Measurements from ENCODE around the gene ATP6V0C.
"Not testable (repeated sequence)": the region's sequence is repeated elsewhere in the genome, so short reads cannot be mapped to it uniquely, and the experiment has no call there.

ATP6V0C gene

GRCh38 chr16:2534335-2534734 lies 20.6 kb downstream of the ATP6V0C start:
- not testable (repeated sequence) for H3K4me3 ChIP-seq (ENCODE audit: low read length); H3K36me3 ChIP-seq (ENCODE audit: insufficient read depth, low read depth, low read length); H3K27ac ChIP-seq (ENCODE audit: low read length); H3K27me3 ChIP-seq (ENCODE audit: insufficient read depth, low read length); H3K4me1 ChIP-seq (ENCODE audit: insufficient read depth, low read length); H3K9ac ChIP-seq (ENCODE audit: low read depth, low read length); H3K9me3 ChIP-seq (ENCODE audit: insufficient read depth, low read depth, low read length)

GRCh38 chr16:2535625-2536013 lies 21.9 kb downstream of the ATP6V0C start:
- Histone ChIP-seq H3K4me1 (ENCODE audit: insufficient read depth, low read length) (peaks cover 6% of the 10 kb centered on the region; the same call in 1 of the 2 replicates), H3K9ac (ENCODE audit: low read depth, low read length) (no peak overlapping the region), H3K27ac (ENCODE audit: low read length) (no peak overlapping the region)

DNA sequence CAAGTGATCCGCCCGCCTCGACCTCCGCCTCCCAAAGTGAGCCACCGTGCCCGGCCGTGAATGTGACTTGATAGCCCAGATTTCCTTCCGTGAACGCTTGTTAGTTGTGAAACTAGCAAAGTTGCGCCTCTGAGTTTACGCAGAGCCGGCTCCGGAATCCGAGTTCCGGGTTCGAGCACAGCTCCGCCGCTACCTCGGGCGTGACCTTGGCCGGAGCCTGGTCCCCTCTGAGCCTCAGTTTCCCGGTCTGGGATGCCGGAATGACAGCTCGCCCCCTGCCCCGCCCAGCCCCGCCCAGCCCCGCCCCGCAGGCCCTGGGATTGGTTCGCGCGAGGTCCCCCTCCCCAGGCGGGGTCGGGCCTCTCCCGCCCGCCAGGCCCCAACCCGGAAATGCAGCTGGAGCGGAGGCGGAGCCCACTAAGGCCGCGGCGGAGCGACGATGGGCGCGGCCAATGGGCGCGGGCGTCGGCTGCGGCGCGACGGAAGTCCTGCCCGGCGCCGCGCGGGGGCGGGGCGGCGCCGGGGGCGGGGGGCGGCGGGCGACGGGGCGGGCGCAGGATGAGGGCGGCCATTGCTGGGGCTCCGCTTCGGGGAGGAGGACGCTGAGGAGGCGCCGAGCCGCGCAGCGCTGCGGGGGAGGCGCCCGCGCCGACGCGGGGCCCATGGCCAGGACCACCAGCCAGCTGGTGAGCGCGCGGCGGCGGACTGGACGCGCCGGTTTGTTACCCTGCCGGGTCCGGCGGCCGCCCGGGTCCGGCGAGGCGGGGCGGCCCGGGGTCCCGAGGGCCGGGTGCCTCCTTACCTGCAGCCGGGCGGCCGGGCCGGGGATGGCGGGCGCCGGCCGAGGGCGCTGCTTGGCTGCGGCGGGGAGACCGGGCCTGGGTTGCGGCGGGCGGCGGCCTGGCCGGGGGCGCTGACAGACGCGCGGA lies 24.0 kb downstream of the ATP6V0C start, which contains the start of gene PDPK1:
Gene PDPK1, plus strand, starts transcription at position 571 of the 929 bp plus-strand sequence. Its CDS starts 92 bp downstream, at position 663.
- no peaks in the 10 kb centered on the region for H3K36me3 ChIP-seq (ENCODE audit: insufficient read depth, low read depth, low read length)
- H3K4me3 ChIP-seq (ENCODE audit: low read length): peak within 1 kb of the TSS; percentile 74
- H3K9ac ChIP-seq (ENCODE audit: low read depth, low read length): peak within 1 kb of the TSS; percentile 32; the same call in 1 of the 2 replicates
- H3K27ac ChIP-seq (ENCODE audit: low read length): no peak within 1 kb of the TSS
- no peaks in the 10 kb centered on the region; the same call in 1 of the 2 replicates for H3K27me3 ChIP-seq (ENCODE audit: insufficient read depth, low read length)
- no peaks in the 10 kb centered on the region for H3K9me3 ChIP-seq (ENCODE audit: insufficient read depth, low read depth, low read length)
- no peaks in the 10 kb centered on the region for H3K4me1 ChIP-seq (ENCODE audit: insufficient read depth, low read length)

More at GRCh38 chr16:2535625-2536013, 21.9 kb downstream of the ATP6V0C start:
- Histone ChIP-seq H3K27me3 (ENCODE audit: insufficient read depth, low read length) (no peaks in the 10 kb centered on the region; the same call in 1 of the 2 replicates), H3K9me3 (ENCODE audit: insufficient read depth, low read depth, low read length) (no peaks in the 10 kb centered on the region), H3K4me3 (ENCODE audit: low read length) (no peak overlapping the region), H3K36me3 (ENCODE audit: insufficient read depth, low read depth, low read length) (no peaks in the 10 kb centered on the region)

GRCh38 chr16:2539192-2539844 lies 25.6 kb downstream of the ATP6V0C start:
- not testable (repeated sequence) for H3K27ac ChIP-seq (ENCODE audit: low read length); H3K36me3 ChIP-seq (ENCODE audit: insufficient read depth, low read depth, low read length); H3K9ac ChIP-seq (ENCODE audit: low read depth, low read length); H3K9me3 ChIP-seq (ENCODE audit: insufficient read depth, low read depth, low read length); H3K27me3 ChIP-seq (ENCODE audit: insufficient read depth, low read length); H3K4me1 ChIP-seq (ENCODE audit: insufficient read depth, low read length)
- H3K4me3 ChIP-seq (ENCODE audit: low read length): 0 out of 2 replicates have a peak overlapping the region, but pooled peaks have one; percentile 72

- H3K4me3 ChIP-seq (ENCODE audit: low read length); H3K36me3 ChIP-seq (ENCODE audit: insufficient read depth, low read depth, low read length); H3K9me3 ChIP-seq (ENCODE audit: insufficient read depth, low read depth, low read length); H3K9ac ChIP-seq (ENCODE audit: low read depth, low read length); H3K4me1 ChIP-seq (ENCODE audit: insufficient read depth, low read length); H3K27ac ChIP-seq (ENCODE audit: low read length); H3K27me3 ChIP-seq (ENCODE audit: insufficient read depth, low read length): not testable (repeated sequence)
Observed at GRCh38 chr16:2539845-2540458, 26.2 kb downstream of the ATP6V0C start.

- H3K36me3 ChIP-seq (ENCODE audit: insufficient read depth, low read depth, low read length); H3K27ac ChIP-seq (ENCODE audit: low read length); H3K9ac ChIP-seq (ENCODE audit: low read depth, low read length); H3K4me3 ChIP-seq (ENCODE audit: low read length); H3K27me3 ChIP-seq (ENCODE audit: insufficient read depth, low read length); H3K4me1 ChIP-seq (ENCODE audit: insufficient read depth, low read length); H3K9me3 ChIP-seq (ENCODE audit: insufficient read depth, low read depth, low read length): not testable (repeated sequence)
Observed at GRCh38 chr16:2540912-2541311, 27.2 kb downstream of the ATP6V0C start.

DNA sequence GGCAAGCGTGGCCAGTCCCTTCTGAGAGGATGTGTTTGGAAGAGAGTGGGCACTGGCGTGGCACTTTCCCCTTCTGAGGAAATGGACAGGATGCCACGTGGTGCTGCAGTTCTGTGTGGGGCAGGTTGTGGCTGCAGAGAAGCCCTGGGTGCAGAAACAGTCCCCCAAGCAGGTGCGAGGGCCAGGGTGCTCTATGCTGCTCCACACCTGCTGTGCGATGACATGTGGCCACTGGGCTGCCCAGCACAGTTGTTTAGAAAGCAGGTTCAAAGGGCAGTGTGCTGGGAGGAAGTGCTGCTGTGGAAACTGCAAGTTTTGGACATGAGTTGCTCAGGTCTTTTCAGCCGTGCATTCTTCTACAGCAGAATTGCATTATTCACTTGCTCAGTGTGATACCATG lies 27.7 kb downstream of the ATP6V0C start:
- H3K9ac ChIP-seq (ENCODE audit: low read depth, low read length); H3K27me3 ChIP-seq (ENCODE audit: insufficient read depth, low read length); H3K4me1 ChIP-seq (ENCODE audit: insufficient read depth, low read length); H3K36me3 ChIP-seq (ENCODE audit: insufficient read depth, low read depth, low read length); H3K9me3 ChIP-seq (ENCODE audit: insufficient read depth, low read depth, low read length); H3K4me3 ChIP-seq (ENCODE audit: low read length); H3K27ac ChIP-seq (ENCODE audit: low read length): not testable (repeated sequence)

DNA sequence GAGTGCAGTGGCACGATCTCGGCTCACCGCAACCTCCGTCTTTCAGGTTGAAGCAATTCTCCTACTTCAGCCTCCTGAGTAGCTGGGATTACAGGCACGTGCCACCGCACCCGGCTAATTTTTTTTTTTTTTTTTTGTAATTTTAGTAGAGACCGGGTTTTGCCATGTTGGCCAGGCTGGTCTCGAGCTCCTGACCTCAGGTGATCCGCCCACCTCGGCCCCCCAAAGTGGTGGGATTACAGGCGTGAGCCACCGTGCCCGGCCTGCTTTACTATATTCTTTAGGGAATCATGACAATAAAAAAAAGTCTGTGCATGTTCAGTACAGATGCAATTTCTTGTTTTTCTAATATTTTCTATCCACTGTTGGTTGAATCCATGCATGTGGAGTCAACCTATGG lies 30.0 kb downstream of the ATP6V0C start:
- H3K9ac ChIP-seq (ENCODE audit: low read depth, low read length); H3K27ac ChIP-seq (ENCODE audit: low read length); H3K9me3 ChIP-seq (ENCODE audit: insufficient read depth, low read depth, low read length): not testable (repeated sequence)

DNA sequence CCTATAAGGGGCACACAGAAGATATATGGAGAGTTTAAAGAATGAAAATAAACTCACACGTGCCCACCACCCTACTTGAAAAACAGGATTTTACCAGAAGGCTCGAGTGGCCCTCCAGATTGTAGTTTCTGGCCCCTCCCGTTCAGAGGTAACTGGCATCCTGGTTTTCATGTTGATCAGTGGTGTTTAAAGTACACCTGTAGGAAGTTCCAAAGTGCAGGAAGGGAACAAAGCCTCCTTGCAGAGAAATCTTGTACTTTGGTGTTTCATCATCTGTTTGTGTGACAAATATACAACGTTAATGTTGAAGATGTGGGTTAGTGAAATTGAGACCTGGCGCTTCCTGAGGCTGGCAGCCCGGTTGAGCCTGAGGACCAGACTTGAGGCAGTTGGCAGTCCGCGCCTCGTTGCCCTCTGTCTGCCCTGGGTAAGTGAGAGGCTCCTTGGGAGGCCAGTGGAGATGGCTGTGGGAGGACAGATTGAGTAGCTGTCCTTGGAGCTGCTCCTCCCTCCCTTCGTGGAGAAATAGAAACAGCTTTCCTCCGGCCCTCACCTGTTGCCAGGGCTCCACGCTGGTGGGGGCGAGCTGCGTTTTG lies 36.6 kb downstream of the ATP6V0C start:
- H3K27me3 ChIP-seq (ENCODE audit: insufficient read depth, low read length); H3K9ac ChIP-seq (ENCODE audit: low read depth, low read length); H3K4me3 ChIP-seq (ENCODE audit: low read length); H3K4me1 ChIP-seq (ENCODE audit: insufficient read depth, low read length); H3K27ac ChIP-seq (ENCODE audit: low read length); H3K36me3 ChIP-seq (ENCODE audit: insufficient read depth, low read depth, low read length); H3K9me3 ChIP-seq (ENCODE audit: insufficient read depth, low read depth, low read length): not testable (repeated sequence)

More for the DNA sequence above, 30.0 kb downstream of the ATP6V0C start:
- not testable (repeated sequence) for H3K27me3 ChIP-seq (ENCODE audit: insufficient read depth, low read length); H3K4me3 ChIP-seq (ENCODE audit: low read length); H3K36me3 ChIP-seq (ENCODE audit: insufficient read depth, low read depth, low read length); H3K4me1 ChIP-seq (ENCODE audit: insufficient read depth, low read length)

DNA sequence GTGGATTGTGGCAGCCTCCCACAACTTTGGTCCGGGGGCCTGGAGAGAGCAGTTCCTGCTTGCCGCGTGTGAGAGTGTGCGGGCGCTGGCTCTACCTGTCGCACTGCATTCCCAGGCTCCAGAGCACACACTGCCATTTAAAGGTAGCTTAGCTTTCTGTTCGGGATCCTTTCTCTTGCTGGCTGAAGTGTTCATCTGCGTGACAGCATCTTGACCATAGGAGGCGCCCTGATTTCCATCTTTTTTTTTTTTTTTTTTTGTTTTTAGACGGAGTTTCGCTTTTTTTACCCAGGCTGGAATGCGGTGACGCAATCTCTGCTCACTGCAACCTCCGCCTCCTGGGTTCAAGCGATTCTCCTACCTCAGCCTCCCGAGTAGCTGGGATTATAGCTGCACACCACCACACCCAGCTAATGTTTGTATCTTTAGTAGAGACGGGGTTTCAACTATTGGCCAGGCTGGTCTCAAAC lies 37.7 kb downstream of the ATP6V0C start:
- not testable (repeated sequence) for H3K9ac ChIP-seq (ENCODE audit: low read depth, low read length); H3K27me3 ChIP-seq (ENCODE audit: insufficient read depth, low read length); H3K9me3 ChIP-seq (ENCODE audit: insufficient read depth, low read depth, low read length); H3K36me3 ChIP-seq (ENCODE audit: insufficient read depth, low read depth, low read length); H3K27ac ChIP-seq (ENCODE audit: low read length); H3K4me3 ChIP-seq (ENCODE audit: low read length); H3K4me1 ChIP-seq (ENCODE audit: insufficient read depth, low read length)

DNA sequence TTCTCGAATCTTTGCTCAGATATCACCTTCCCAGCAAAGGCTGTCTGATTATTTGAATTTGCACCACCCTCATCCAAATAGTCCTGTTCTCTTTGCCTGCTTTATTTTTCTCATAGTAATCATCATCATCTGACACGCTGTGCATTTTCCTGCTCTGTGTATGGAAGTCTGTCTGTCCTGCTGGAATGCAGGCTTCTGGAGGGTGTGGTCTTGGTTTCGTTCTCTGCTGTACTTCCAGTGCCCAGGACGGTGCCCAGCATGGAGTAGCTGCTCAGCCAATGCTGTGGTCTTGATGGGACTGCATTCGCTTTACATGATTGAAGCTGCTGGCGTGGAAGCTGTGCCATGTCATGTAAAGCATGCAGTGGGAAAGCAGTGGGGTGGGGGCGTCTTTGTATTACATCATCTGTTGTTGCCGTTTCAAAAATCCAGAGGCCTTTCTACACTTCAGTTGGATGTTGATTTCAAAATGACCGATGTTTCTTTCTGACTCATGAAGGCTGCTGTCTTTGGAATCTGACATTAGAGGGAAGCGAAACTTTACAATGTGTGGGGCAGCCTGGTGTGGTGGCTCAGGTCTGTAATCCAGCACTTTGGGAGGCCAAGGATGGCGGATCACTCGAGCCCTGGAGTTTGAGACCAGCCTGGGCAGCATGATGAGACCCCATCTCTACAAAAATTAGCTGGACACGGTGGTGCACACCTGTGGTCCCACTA lies 41.1 kb downstream of the ATP6V0C start:
- not testable (repeated sequence) for H3K4me3 ChIP-seq (ENCODE audit: low read length); H3K36me3 ChIP-seq (ENCODE audit: insufficient read depth, low read depth, low read length); H3K9me3 ChIP-seq (ENCODE audit: insufficient read depth, low read depth, low read length); H3K9ac ChIP-seq (ENCODE audit: low read depth, low read length); H3K4me1 ChIP-seq (ENCODE audit: insufficient read depth, low read length); H3K27ac ChIP-seq (ENCODE audit: low read length); H3K27me3 ChIP-seq (ENCODE audit: insufficient read depth, low read length)

All from iPS-20b (cell line).